Upper lobe of right lung (tissue), 1 donor: ENCODE data around the gene CDC37. TPM values are rescaled to one million over a fixed set of nuclear protein-coding genes. Genes with fewer than 3 reads are reported as not detected.
"Not testable (repeated sequence)": the region's sequence is repeated elsewhere in the genome, so short reads cannot be mapped to it uniquely, and the experiment has no call there.

Source experiments
- ATAC-seq: fragments of 200-7000 bp; cut with Tn5 transposase; one replicate; pipeline ENCODE4 v1.9.1; 2020; ENCODE audit warnings: mild to moderate bottlenecking, moderate library complexity
- DNase-seq: peaks from one replicate; pipeline ENCODE4 v3.0.0-alpha.2; 2020
- H3K27ac ChIP-seq: fragments of 200-600 bp; one replicate; pipeline ENCODE4 v1.8.0; 2022
- H3K27me3 ChIP-seq: fragments of 200-600 bp; one replicate; pipeline ENCODE4 v1.8.0; 2022; ENCODE audit warnings: mild to moderate bottlenecking
- H3K36me3 ChIP-seq: fragments of 200-600 bp; one replicate; pipeline ENCODE4 v1.8.0; 2022
- H3K4me1 ChIP-seq: fragments of 200-600 bp; one replicate; pipeline ENCODE4 v1.8.0; 2022
- H3K4me3 ChIP-seq: fragments of 200-600 bp; one replicate; pipeline ENCODE4 v1.8.0; 2022; ENCODE audit warnings: mild to moderate bottlenecking
- H3K9me3 ChIP-seq: fragments of 200-600 bp; one replicate; pipeline ENCODE4 v1.8.0; 2022
- intact Hi-C: fragments of 100-400 bp; cut with DNase I; formaldehyde crosslinking; loops from one replicate; pipeline ENCODE4 v1.11.0; 2022
- total RNA-seq: library from RNA; stranded (reverse); fragmentation: NEBNext Ultra II Directional; extraction: Animal tissue kit (Norgen Biotek cat#: 25700); gene quantifications from one replicate; pipeline ENCODE4 v1.2.1, GENCODE V29; 2021
- TF ChIP-seq, protein P1 (sequence below): fragments of 200-600 bp; IDR thresholded peaks from one replicate; pipeline ENCODE4 v1.8.0; 2022; ENCODE audit warnings: antibody characterized with exemption
- donor health status: DM: no; HTN: yes; CAD: no; lungs with severe emphysema.

CDC37 gene
- total RNA-seq, 1 donor from 2014 or later, result 154 TPM

DNA sequence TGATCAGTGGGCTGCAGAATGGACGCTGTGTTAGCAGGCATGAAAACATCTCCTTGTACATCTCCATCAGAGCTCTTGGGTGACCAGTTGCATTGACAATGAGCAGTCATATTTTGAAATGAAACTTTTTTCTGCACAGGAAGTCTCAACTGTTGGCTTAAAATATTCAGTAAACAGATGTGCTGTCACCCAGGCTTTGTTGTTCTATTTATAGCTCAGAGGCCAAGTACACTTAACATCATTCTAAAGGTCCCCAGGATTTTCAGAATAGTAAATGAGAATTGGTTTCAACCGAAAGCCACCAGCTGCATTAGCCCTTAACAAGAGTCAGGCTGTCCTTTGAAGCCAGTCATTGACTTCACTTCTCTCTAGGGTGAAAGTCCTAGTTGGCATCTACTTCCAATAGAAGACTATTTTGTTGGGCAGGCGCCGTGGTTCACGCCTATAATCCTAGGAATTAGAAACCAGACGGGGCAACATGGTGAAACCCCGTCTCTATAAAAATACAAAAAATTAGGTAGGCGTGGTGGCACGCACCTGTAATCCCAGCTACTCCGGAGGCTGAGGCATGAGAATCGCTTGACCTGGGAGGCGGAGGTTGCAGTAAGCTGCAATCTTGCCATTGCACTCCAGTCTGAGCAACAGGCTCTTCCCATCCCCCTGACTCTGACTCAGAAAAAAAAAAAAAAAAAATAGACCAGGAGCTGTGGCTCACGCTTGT, 9.1 kb upstream of the CDC37 start:
- ATAC-seq (no peak), DNase-seq (no peak)
- H3K4me3 ChIP-seq, result no peak overlapping the region
- TF ChIP-seq, protein P1, sequence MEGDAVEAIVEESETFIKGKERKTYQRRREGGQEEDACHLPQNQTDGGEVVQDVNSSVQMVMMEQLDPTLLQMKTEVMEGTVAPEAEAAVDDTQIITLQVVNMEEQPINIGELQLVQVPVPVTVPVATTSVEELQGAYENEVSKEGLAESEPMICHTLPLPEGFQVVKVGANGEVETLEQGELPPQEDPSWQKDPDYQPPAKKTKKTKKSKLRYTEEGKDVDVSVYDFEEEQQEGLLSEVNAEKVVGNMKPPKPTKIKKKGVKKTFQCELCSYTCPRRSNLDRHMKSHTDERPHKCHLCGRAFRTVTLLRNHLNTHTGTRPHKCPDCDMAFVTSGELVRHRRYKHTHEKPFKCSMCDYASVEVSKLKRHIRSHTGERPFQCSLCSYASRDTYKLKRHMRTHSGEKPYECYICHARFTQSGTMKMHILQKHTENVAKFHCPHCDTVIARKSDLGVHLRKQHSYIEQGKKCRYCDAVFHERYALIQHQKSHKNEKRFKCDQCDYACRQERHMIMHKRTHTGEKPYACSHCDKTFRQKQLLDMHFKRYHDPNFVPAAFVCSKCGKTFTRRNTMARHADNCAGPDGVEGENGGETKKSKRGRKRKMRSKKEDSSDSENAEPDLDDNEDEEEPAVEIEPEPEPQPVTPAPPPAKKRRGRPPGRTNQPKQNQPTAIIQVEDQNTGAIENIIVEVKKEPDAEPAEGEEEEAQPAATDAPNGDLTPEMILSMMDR, result no peak
- H3K36me3 ChIP-seq, result no peaks in the 10 kb centered on the region
- intact Hi-C loops, result no loop called here
- H3K27ac ChIP-seq, result no peak overlapping the region
- no peaks in the 10 kb centered on the region for H3K9me3 ChIP-seq
- H3K4me1 ChIP-seq, result peaks cover 10% of the 10 kb centered on the region
- peaks cover 4% of the 10 kb centered on the region for H3K27me3 ChIP-seq

DNA sequence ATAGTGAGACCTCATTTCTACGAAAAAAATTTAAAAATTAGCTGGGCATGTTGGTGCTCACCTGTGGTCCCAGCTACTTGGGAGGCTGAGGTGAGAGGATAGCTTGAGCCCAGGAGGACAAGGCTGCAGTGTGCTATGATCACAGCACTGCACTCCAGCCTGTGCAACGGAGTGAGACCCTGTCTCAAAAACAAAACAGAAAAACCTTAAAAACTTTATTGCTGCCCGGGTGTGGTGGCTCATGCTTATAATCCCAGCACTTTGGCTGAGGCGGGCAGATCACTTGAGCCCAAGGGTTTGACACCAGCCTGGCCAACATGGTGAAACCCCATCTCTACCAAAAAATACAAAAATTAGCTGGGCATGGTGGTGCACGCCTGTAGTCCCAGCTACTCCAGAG, 7.9 kb upstream of the CDC37 start:
- H3K27me3 ChIP-seq, H3K9me3 ChIP-seq, DNase-seq, ATAC-seq, intact Hi-C loops, H3K36me3 ChIP-seq, H3K4me3 ChIP-seq, H3K27ac ChIP-seq: not testable (repeated sequence)
- peaks cover 13% of the 10 kb centered on the region for H3K4me1 ChIP-seq

DNA sequence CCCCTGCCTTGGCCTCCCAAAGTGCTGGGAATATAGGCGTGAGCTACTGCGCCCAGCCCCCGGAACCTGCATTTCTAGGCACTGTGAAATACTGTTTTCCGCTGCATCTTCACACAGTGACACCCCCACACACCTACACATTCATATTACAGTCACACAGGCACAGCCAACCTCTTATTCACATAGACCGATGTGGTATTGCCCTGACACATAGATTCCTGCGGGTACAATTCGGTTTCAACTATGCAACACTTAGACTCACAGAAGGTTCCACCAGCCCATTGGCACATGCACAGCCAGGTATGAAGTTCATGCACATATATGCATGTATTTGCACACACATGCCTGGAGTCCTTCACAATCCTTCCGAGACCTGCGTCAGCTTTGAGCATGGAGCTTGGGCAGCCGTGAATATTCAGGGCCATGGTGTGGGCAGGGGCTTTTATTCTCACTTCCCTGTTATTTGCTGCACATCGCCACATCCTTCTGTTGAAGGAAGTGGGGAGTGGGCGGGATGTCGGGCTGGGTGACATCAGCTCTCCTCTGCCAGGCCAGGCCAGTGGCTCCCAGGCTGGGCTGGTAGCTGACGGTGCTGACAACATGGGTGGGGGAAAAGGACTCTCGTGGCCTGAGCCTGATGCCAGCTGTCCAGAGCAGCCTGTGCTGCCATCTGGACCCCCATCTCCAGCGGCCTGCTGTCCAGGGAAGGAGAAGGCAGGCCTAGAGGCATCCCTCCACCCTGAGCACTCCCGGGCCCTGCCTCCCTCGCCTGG, 5.4 kb upstream of the CDC37 start:
- Histone ChIP-seq H3K4me1 (peaks cover 23% of the 10 kb centered on the region), H3K4me3 (no peak overlapping the region), H3K27ac (peak overlapping the region; percentile 81), H3K9me3 (no peaks in the 10 kb centered on the region), H3K36me3 (no peaks in the 10 kb centered on the region), H3K27me3 (peaks cover 7% of the 10 kb centered on the region)
- DNase-seq, result peak; percentile 88
- intact Hi-C loops, result no loop called here
- TF ChIP-seq, protein P1, result no peak
- ATAC-seq, result peak; percentile 81

DNA sequence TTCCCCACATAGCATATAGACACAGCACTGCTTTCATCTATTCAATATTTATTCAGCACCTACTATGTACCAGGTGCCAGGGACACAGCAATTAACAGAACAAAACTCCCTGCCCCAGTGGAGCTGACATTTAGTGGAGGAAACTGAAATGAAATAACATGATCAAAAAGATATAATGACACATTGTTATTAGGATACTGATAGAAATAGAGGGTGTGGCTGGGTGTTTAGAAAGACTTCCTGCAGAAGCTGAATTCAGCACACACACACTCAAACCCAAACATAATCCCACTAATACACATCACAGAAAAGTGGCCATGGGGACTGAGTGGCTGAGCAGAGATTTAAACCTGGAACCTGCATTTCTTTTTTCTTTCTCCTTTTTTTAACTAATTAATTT, 3.8 kb upstream of the CDC37 start:
- H3K27me3 ChIP-seq, result peaks cover 7% of the 10 kb centered on the region
- no peak for ATAC-seq
- intact Hi-C loops, result no loop called here

DNA sequence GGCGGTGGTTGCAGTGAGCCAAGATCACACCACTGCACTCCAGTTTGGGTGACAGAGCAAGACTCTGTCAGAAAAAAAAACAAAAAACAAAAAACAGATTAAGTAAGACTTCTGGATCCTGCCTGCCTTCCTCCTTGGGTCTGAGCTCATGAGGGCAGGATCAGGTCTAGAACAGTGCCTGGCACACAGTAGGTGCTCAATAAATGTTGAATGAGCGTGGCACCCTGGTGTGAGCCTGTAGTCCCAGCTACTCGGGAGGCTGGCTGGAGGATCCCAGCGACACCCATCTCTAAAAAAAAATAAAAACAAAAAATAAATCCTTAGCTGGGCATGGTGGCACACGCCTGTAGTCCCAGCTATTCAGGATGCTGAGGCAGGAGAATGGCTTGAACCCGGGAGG, 2.8 kb upstream of the CDC37 start:
- intact Hi-C loops, result no loop called here
- ATAC-seq, result no peak
- H3K4me1 ChIP-seq, result peaks cover 37% of the 10 kb centered on the region
- no peak overlapping the region for H3K4me3 ChIP-seq
- no peak overlapping the region for H3K27ac ChIP-seq
- no peaks in the 10 kb centered on the region for H3K36me3 ChIP-seq
- peaks cover 7% of the 10 kb centered on the region for H3K27me3 ChIP-seq
- DNase-seq, result no peak
- TF ChIP-seq, protein P1, result no peak
- H3K9me3 ChIP-seq, result no peaks in the 10 kb centered on the region

More for the DNA sequence above, 3.8 kb upstream of the CDC37 start:
- Histone ChIP-seq H3K27ac (peak overlapping the region; percentile 36), H3K4me3 (no peak overlapping the region), H3K9me3 (no peaks in the 10 kb centered on the region), H3K36me3 (no peaks in the 10 kb centered on the region), H3K4me1 (peaks cover 28% of the 10 kb centered on the region)
- TF ChIP-seq, protein P1, result no peak
- no peak for DNase-seq
